HG03095 (cell line): ENCODE measurements around the gene INTS11.

Experiments
- ATAC-seq: cut with Tn5 transposase; IDR thresholded peaks from one replicate; pipeline ENCODE4 v1.9.1; 2021; ENCODE audit warnings: moderate library complexity; ENCODE audit not compliant: unreplicated experiment

The INTS11 gene

GRCh38 chr1:1314678-1315335, 9.7 kb downstream of the INTS11 start:
- ATAC-seq, result no peak

GRCh38 chr1:1314237-1314586, 10.2 kb downstream of the INTS11 start:
- no peak for ATAC-seq

GRCh38 chr1:1313500-1314236, 10.8 kb downstream of the INTS11 start:
- ATAC-seq, result no peak

- no peak for ATAC-seq
These were observed 11.8 kb downstream of the INTS11 start for GRCh38 chr1:1312450-1313314.

DNA sequence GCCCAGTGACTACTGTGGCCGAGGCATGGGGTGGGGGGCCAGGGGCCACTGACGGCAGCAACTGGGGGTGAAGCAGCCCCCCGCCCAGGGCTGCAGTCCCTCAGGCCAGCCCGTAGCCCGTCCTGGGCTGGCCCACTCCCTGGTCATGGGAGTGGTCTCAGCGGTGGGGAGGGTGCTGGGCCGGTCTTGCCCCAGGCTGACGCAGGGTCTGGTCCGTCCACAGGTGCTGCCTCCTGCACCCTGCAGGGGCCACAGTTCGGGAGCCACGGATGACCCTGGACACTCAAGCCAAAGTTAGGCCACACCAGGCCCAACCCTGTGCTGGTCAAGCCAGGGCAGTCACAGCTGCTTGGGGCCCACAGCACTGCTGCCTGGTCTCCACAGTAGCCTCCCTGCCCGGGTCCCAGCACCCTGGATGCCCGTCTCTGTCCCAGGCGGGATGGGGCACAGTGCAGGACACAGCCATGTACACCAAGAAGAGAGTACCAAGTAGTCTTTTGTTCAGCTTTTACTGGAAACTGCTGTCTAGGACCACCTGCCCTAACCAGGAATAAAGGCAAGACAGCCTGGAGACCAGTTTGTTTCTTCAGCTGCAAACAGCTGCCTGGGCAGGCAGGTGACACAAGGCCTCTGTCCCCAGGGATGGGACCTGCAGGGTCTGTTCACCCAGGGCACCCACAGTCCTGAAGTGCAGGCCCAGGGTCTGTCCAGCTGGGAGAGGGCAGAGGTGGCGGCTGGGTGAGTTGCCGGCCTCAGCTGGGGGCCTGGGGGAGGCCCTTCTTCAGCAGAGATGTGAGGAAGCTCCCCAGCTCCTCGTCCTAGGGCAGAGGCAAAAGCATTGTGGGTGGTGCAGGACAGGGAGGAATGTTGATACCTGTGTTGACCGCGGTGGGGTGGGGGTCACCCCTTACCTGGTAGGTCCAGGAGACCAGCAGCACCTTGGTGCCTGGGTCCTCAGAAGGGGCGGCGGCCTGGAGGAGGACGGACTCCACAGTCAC, 13.1 kb downstream of the INTS11 start:
- ATAC-seq, result no peak

DNA sequence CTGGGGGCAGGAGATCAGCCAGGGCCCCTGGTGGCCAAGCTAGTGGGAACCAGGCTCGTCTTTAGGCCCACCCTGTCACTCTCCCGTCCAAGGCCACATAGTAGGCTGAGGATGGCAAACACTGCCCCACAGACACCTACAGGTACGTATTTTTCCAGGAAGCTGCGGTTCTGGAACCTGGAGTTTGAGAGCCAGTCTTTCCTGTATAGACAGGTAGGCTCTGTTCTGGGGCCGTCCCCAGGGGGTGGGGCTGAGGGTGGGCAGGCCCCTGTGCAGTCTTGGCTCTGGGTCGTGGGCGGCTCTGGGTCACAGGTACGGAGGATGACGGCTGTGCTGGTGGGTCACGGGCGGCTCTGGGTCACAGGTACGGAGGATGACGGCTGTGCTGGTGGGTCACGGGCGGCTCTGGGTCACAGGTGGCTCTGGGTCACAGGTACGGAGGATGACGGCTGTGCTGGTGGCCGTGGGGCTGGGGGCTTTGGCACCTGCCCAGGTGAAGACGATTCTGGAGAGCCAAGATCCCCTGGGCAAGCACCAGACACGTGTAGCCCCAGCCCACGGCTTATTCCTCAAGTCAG, 13.9 kb downstream of the INTS11 start:
- ATAC-seq, result no peak

- no peak for ATAC-seq
These were observed 14.4 kb downstream of the INTS11 start for GRCh38 chr1:1310109-1310385.

DNA sequence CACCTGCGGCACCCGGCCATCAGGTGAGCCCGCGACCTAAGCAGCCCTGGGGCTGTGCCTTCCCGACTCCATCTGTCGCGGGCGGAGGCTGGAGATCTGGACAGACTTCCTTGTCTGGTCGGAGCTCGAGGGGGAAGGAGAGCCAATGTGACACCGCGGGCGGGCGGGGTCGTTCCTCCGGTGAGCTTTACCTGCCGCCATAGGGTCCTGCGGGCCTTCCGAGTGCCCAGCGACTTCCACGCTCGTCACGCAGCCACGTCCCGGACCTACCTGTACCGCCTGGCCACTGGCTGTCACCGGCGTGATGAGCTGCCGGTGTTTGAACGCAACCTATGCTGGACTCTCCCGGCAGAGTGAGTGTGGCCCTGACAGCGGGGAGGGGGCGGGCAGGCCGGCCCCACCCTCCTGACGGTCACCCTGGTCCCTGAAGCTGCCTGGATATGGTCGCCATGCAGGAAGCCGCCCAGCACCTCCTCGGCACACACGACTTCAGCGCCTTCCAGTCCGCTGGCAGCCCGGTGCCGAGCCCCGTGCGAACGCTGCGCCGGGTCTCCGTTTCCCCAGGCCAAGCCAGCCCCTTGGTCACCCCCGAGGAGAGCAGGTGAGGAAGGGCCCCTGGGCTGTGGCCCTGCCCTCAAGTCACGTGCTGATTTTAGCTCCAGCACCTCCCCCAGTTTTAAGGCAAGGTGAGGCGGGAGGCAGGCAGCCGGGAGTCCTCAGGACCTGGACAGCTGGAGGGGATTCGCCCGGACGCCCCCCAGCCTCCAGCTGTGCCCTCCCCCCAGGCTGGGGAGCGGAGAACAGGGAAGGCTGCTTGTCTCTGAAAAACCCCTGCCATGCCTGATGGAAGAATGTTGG, 15.0 kb downstream of the INTS11 start:
- no peak for ATAC-seq

DNA sequence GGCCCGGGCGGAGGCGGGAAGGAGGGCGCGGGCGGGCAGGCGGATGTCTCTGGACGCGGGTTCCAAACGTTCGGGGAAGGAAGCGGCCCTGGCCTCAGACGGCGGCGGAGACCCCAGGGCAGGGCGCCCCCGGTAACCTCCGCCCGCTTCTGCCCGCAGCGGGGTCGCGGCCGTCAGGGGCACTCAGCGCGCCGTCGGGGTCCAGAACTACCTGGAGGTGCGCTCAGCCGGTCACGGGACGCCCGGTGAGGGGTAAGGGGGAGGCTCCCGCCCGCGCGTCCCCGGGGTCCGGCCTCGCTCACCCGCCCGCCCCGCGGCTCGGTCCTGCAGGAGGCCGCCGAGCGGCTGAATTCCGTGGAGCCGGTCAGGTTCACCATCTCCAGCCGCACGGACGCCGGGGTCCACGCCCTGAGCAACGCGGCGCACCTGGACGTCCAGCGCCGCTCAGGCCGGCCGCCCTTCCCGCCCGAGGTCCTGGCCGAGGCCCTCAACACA, 15.7 kb downstream of the INTS11 start:
- no peak for ATAC-seq

DNA sequence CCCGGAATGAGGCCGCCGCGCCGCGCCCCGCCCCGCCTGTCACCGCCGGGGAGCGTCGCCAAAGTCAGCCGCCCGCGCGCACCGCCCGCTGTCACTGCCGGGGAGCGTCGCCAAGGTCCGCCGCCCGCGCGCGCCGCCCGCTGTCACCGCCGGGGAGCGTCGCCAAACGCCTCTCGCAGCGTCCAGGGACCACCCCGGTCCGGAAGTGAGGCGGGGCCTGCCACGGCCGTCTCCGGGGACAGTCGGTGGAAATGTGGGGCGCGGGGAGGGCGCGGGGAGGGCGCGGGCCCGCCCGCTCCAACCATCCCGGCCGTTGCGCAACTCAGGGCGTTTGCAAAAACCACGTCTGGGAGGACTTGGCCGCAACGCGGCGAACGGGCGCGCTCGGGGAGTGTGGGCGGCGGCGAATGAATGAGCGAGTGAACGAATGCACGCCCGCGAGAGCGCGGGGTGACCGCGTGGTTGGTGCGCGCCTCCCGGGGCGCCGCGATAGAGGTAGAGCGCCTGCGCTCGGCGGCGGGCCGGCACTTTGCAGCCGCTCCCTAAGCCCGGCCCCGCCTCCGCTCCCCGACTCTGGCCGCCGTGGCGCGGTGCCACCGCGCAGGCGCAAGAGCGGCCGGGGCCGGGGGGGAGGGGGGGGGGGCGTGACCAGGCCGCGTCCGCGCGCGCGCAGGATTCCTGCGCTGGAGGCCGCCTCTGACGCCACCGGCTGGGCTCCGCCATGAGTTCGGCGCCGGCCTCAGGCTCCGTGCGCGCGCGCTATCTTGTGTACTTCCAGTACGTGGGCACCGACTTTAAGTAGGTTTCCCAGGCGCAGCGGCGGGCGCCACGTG, 16.3 kb downstream of the INTS11 start, which contains the start of the genes ACAP3 and PUSL1:
Gene ACAP3 (minus strand): TSS at position 8 of the 833 bp plus-strand sequence. CDS start 115 bp downstream, outside the sequence.
Gene PUSL1 (plus strand): TSS at position 675 of the 833 bp plus-strand sequence. CDS start 47 bp downstream, at position 722.
- ATAC-seq, result peak; percentile 43

DNA sequence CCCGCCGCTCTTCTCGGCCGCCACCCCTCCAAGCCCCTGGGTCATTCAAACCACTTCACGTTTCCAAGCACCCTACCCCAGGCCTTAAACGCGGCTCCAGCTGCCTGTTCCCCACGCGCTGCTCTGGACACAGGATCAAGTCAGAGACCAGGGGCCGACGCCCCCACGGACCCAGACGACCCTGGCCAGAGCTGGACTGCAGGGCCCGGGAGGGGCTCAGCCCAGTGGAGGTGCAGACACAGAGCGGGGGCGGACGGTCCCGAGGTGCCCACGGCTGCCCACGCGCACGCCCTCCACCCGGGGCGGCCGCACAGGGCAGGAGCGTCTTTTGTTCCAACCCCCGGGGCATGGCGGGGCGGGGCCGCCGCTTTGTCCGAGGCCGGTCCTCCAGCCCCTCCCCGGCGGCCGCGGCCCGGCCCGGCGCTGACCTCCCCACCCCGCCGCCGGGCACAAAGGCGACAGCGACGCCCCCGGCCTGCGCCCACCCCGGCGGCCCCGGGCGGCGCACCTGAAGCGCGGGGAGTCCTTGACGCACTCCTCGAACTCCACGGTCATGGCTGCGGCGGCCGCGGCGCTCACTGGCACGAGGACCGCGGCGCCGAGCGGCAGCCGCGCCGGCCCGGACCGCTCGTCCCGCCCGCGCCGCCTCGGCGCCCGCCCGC, 17.1 kb downstream of the INTS11 start:
- ATAC-seq, result no peak

DNA sequence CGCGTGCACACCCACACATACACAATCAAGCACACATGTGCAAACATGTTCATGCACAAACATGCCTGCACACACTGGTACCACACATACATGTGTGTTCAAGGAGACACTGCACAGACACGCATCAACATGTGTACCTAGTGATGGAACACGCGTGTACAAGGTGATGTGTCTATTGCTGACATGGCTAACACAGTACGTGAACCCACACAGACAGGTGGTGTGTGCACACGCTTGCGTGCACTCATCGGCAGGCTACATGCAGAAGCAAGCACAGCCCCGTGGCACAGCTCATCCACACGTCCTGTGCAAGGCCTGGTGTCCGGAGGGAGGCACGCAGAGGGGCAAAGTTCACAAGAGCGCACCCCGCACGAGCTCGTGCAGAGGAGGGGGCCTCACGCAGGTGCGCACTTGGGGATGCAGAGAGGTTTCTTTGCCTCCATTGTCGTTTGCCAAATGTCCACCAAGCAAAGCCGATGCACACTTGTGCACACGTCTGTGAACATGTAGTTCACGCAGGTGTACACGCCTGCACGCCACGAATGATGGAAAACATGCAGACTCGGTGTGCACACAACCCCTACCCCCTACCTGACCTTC, 17.7 kb downstream of the INTS11 start:
- ATAC-seq, result no peak

GRCh38 chr1:1306070-1306660, 18.3 kb downstream of the INTS11 start:
- ATAC-seq, result no peak

GRCh38 chr1:1305300-1306069, 19.0 kb downstream of the INTS11 start:
- no peak for ATAC-seq

DNA sequence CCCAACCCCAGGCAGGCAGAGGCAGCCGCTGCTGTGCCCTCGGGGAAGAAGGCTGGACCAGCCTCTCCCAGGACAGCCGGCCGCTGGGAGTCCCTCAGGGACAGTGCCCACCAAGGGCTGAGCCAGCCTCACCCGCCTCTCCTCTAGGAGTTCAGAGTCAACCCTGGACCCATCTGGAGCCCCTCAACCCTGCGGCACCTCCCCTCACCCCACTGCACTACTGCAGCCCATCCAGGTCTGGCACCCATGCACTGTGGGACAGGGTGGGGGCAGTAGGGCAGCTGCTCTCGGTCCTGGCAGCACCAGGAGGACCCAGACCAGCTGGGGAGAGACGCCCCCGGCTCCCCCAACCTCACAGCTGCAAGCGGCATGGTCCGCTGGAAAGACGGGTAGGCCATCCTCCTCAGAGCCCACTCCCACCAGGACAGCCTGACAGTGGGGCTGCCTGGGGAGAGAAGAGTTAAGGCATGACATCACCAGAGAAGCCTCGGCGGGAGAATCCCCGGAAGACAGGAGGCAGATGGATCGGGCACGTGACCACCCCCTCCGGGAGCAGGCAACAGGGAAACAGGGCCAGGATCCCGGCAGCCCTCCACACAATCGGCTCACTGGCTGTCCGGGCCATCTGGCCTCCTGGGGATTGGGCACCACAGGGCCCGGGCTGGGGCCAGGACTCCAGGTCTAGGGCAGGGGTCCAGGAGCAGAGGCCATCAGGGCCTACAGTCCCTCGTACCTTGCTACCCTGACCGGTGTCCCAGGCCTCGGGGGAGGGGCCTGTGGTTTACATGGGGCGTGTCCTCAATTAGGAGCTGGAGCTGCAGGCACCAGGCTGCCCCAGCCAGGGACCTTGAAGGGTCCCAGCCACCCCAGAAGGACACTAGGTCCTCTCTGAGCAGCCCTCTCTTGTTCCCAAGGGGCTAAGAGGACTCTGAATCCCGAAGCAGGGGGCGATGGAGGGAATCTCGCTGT, 19.8 kb downstream of the INTS11 start:
- ATAC-seq, result no peak
